ENCODE measurements around the gene SLC5A9. TPM values are rescaled to one million over a fixed set of nuclear protein-coding genes. Genes with fewer than 3 reads are reported as not detected.

SLC5A9 gene
- total and polyA plus RNA-seq, 2 of the 4 experiments (the other 2 are of a cell fraction) = not detected

- H4K91ac ChIP-seq (ENCODE audit: insufficient read depth, low read depth, low read length) = no peak overlapping the region
- WGBS, 2 experiments (ENCODE audit: extremely low coverage in 2 of 2, insufficient read length in 1 of 2) = no CpG with 5 or more reads among the region's 3 CpGs
- DNase-seq (no peak), ATAC-seq (ENCODE audit: low read depth) (no peak)
- H2AK9ac ChIP-seq (replicated peaks; ENCODE audit: low read depth, low read length, poor library complexity) = no peak overlapping the region
- H3K4me2 ChIP-seq (ENCODE audit: low read depth, low read length) = no peak overlapping the region
- no peak overlapping the region for H3K23ac ChIP-seq (ENCODE audit: low read depth, low read length)
- CTCF ChIA-PET = no interaction called here
- H3K79me1 ChIP-seq (ENCODE audit: low read depth in 1 of 2, low read length in 2 of 2) = no peaks in the 10 kb centered on the region
- no peak overlapping the region for H2AK5ac ChIP-seq (ENCODE audit: low read depth, low read length)
- no peak overlapping the region for H4K5ac ChIP-seq (ENCODE audit: low read depth, low read length)
- no peaks in the 10 kb centered on the region for H3K9me1 ChIP-seq (ENCODE audit: insufficient read depth, low read length)
- H2AFZ ChIP-seq (replicated peaks; ENCODE audit: low read length, poor library complexity) = no peak overlapping the region
- no peaks in the 10 kb centered on the region for H4K20me1 ChIP-seq (ENCODE audit: insufficient read depth, low read length)
- POLR2A ChIA-PET (ENCODE audit: unreplicated experiment) = no interaction called here
- H3K9ac ChIP-seq (ENCODE audit: low read depth, low read length) = no peak overlapping the region
- H3K14ac ChIP-seq (replicated peaks; ENCODE audit: low read depth, low read length) = no peak overlapping the region
- no peak overlapping the region for H3K18ac ChIP-seq (ENCODE audit: low read depth, low read length)
- no peak overlapping the region for H4K8ac ChIP-seq (ENCODE audit: low read depth in 2 of 2, low read length in 2 of 2)
- BruUV-seq (replicated peaks) = no TSS peak
- no peak overlapping the region for H2BK20ac ChIP-seq (ENCODE audit: low read depth, low read length)
- H3K4me1 ChIP-seq (ENCODE audit: control insufficient read depth, insufficient read depth, low read length) = no peaks in the 10 kb centered on the region
- H2BK15ac ChIP-seq (ENCODE audit: low read depth, low read length) = no peak overlapping the region
- no peak overlapping the region for H3K56ac ChIP-seq (ENCODE audit: extremely low read depth, insufficient read depth, low read length)
- no peak overlapping the region for H2BK5ac ChIP-seq (ENCODE audit: low read depth, low read length, poor library complexity, severe bottlenecking)
- dilution Hi-C loops (cut with HindIII; ENCODE audit: low sequenced_read_pairs, unreplicated experiment) (no loop called here), intact Hi-C loops (cut with micrococcal nuclease) (no loop called here), in situ Hi-C loops (cut with MboI; ENCODE audit: low sequenced_read_pairs) (no loop called here)
- TF ChIP-seq RAD21 (IDR thresholded peaks at IDR 0.05; ENCODE audit: low read length) (no peak), MXI1 (IDR thresholded peaks at IDR 0.05; ENCODE audit: borderline replicate concordance, low read depth, low read length) (no peak)
- H3K36me3 ChIP-seq (ENCODE audit: control insufficient read depth, insufficient read depth, low read length) = no peaks in the 10 kb centered on the region
- H3K4me3 ChIP-seq (ENCODE audit: insufficient read depth, low read depth, low read length) = no peak overlapping the region
- no peaks in the 10 kb centered on the region for H3K27me3 ChIP-seq (ENCODE audit: control insufficient read depth, insufficient read depth, low read length)
- H3K4ac ChIP-seq (ENCODE audit: low read depth, low read length) = no peak overlapping the region
- no peak overlapping the region for H2BK120ac ChIP-seq (ENCODE audit: low read depth, low read length)
- no peak overlapping the region for H3K27ac ChIP-seq (ENCODE audit: insufficient read depth, low read length)
- H3K9me3 ChIP-seq (ENCODE audit: control insufficient read depth, insufficient read depth, low read length) = no peaks in the 10 kb centered on the region
Observed at GRCh38 chr1:48285525-48285924, 63.0 kb downstream of the SLC5A9 start.
